Breast epithelium (tissue), 3 donors: ENCODE results near the gene STIM2.

ENCODE experiments used
- CTCF ChIP-seq, 3 donors: fragments of 450-650 bp; IDR thresholded peaks; one replicate each; pipeline ENCODE4 v1.5.1; 2016 to 2017; ENCODE audit warnings: antibody characterized with exemption in 3 of 3, mild to moderate bottlenecking in 3 of 3, moderate library complexity in 3 of 3
- POLR2A ChIP-seq: fragments of 450-650 bp; IDR thresholded peaks from one replicate; pipeline ENCODE4 v1.6.1; 2016; ENCODE audit warnings: antibody characterized with exemption, mild to moderate bottlenecking, moderate library complexity
- POLR2AphosphoS5 ChIP-seq, 3 donors: sonication (generic); formaldehyde crosslinking; IDR thresholded peaks; one replicate each; pipeline ENCODE4 v1.6.1; 2017; ENCODE audit warnings: antibody characterized with exemption in 3 of 3

- TF ChIP-seq POLR2A (no peak), CTCF (IDR thresholded peaks at IDR 0.05) (no peak), POLR2AphosphoS5 (IDR thresholded peaks at IDR 0.05) (no peak)
Observed at GRCh38 chr4:26822546-26822945, 38.1 kb upstream of the STIM2 start.
